DOHH2 (cell line): ENCODE results near the gene FDXACB1.

ENCODE experiments used
- CTCF ChIP-seq: fragments of 200-600 bp; sonication (generic); IDR thresholded peaks from one replicate; pipeline ENCODE4 v1.5.1; 2014; ENCODE audit warnings: antibody characterized with exemption, mild to moderate bottlenecking, low read depth, low read length; ENCODE audit not compliant: poor library complexity, severe bottlenecking
- EZH2phosphoT487 ChIP-seq: fragments of 200-600 bp; sonication (generic); IDR thresholded peaks from 2 replicates; pipeline ENCODE4 v1.6.1; 2017; ENCODE audit warnings: borderline replicate concordance, mild to moderate bottlenecking, antibody characterized with exemption, low read length, moderate library complexity, mixed read lengths

- TF ChIP-seq EZH2phosphoT487 (no peak), CTCF (no peak)
These were observed 18.7 kb downstream of the FDXACB1 start for GRCh38 chr11:111860257-111860656.
